ENCODE results near the gene ADAMTS2. TPM values are rescaled to one million over a fixed set of nuclear protein-coding genes. Genes with fewer than 3 reads are reported as not detected.
A peak's percentile ranks its signal among the peaks of the same experiment; 100 is the strongest.

Gene ADAMTS2
- total and polyA plus RNA-seq, 10 donors, result 4.0 to 101 (median 47.5) TPM

DNA sequence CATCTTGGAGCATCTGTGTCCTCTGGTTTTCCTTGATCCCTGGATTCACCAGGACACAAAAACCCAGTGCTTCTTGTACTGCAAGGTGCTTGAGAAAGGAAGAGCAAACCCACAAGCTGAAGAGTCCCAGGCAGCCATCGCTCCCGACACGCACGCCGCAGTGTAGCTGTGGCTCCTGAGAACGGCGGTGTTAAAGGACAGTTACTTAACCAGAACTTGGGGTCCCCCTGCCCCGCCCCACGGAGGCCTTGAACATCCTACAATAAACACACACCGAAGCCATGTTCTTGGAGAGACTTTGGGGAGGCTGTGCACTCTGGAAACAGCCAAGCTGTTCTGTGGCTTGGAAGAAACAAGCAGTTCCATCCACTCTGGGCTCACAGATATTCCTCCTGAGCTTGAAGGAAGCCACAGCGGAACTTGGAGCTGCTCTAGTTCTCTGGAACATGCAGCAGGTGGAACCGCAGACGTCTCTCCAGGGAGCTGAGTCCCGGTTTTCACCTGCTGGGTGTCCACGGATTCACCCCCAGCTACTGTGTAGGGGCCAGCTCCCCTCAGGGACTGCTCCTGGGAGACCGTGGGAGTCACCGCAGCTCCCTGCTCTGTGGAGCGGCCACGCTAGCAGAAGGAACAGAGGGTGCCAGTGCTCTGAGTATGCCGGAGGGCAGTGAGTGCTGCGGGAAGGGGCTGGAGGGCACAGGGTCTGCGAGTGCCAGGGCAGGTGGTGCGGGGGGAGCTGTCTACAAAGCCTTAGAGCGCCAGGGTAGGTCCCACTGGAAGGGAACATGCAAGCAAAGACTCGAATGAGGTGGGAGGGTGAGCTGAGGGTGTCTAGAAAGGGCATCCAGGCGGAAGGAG, 107.3 kb downstream of the ADAMTS2 start:
- DNase-seq, result peak; percentile 55
- Histone ChIP-seq H3K36me3 (peaks cover 0 to 12% (median 0%) of the 10 kb centered on the region in 6 donors), H3K4me3 (no peak overlapping the region), H3K27ac (no peak overlapping the region), H3K27me3 (replicated peaks in 1 of 7) (peaks cover 0 to 32% (median 0%) of the 10 kb centered on the region in 7 donors), H3K9me3 (peaks cover 0 to 21% (median 10%) of the 10 kb centered on the region in 8 donors), H3K4me1 (peaks cover 0 to 32% (median 16%) of the 10 kb centered on the region in 6 donors)
- WGBS, 5 donors, result 90 to 93% (median 92%) methylated on average over 20 to 26 of the region's 26 CpGs
- TF ChIP-seq POLR2AphosphoS5 (IDR thresholded peaks at IDR 0.05) (no peak), POLR2A (IDR thresholded peaks at IDR 0.05) (no peak)
- TF ChIP-seq, protein P1, sequence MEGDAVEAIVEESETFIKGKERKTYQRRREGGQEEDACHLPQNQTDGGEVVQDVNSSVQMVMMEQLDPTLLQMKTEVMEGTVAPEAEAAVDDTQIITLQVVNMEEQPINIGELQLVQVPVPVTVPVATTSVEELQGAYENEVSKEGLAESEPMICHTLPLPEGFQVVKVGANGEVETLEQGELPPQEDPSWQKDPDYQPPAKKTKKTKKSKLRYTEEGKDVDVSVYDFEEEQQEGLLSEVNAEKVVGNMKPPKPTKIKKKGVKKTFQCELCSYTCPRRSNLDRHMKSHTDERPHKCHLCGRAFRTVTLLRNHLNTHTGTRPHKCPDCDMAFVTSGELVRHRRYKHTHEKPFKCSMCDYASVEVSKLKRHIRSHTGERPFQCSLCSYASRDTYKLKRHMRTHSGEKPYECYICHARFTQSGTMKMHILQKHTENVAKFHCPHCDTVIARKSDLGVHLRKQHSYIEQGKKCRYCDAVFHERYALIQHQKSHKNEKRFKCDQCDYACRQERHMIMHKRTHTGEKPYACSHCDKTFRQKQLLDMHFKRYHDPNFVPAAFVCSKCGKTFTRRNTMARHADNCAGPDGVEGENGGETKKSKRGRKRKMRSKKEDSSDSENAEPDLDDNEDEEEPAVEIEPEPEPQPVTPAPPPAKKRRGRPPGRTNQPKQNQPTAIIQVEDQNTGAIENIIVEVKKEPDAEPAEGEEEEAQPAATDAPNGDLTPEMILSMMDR (IDR thresholded peaks at IDR 0.05 in 8 of 11, conservative IDR thresholded peaks at IDR 0.05 in 3 of 11), result no peak
- intact Hi-C loops (cut with DNase I; ENCODE audit: low total_unique reads), result no loop called here

DNA sequence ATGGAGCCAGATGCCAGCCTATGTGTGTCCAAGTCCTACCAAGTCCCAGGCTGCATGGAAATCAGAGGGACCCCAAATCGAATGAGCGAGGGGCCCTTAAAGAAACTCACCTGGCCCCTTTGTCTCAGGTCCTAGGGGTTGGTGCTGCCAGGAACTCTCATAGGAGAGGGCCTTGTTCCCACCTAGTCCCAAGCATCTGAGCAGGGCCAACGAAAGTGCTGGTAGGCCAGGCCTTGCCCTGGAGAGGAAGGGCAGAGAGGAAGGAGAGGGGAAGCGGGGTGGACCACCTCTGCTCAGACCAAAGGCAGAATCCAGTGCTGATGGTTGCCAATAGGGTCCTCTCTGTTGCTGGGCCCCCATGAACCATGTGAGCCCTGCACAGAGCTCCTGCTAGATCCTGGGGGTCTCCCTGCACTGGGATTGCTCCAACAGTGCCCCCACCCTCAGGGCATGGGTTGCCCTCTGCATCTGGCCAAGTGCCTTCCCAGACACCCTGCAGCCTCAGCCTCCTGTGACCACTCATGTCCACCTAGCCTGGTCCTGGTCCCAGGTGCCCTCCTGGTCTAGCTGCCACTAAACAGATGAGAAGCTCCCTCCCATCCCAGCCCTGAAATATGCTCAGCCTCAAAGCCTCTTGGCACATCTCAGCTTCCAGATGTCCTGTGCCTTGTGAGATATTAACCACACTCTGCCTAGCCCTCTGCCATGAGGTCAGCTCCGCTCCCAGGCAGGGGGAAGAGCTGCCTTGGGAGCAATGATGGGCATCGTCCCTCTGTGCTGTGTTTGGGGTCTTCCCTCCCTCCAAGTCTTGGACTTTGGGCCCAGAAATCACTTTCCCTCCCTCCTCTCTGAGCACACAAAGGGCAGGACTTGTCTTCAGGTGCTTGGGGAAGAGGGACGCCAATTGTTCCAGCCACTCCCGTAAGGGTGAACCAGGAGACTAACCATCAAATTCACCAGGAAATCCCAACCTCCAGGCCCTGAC, 109.6 kb downstream of the ADAMTS2 start:
- Histone ChIP-seq H3K4me3 (no peak overlapping the region), H3K9me3 (peaks cover 0 to 21% (median 10%) of the 10 kb centered on the region in 8 donors), H3K27ac (no peak overlapping the region), H3K27me3 (replicated peaks in 1 of 7) (peaks cover 0 to 22% (median 0%) of the 10 kb centered on the region in 7 donors), H3K4me1 (peaks cover 0 to 15% (median 4%) of the 10 kb centered on the region in 6 donors), H3K36me3 (peaks cover 0 to 12% (median 0%) of the 10 kb centered on the region in 6 donors)
- DNase-seq, result peak; percentile 36
- TF ChIP-seq POLR2AphosphoS5 (IDR thresholded peaks at IDR 0.05), result no peak
- no peak for TF ChIP-seq POLR2A (IDR thresholded peaks at IDR 0.05)
- TF ChIP-seq, protein P1 (IDR thresholded peaks at IDR 0.05 in 8 of 11, conservative IDR thresholded peaks at IDR 0.05 in 3 of 11), result no peak
- intact Hi-C loops (cut with DNase I; ENCODE audit: low total_unique reads), result no loop called here
- 81 to 89% (median 86%) methylated on average over 8 of the region's 8 CpGs for WGBS, 5 donors

- Histone ChIP-seq H3K27ac (no peak overlapping the region), H3K36me3 (peaks cover 0 to 15% (median 0%) of the 10 kb centered on the region in 6 donors), H3K27me3 (replicated peaks in 1 of 7) (peaks cover 0 to 18% (median 0%) of the 10 kb centered on the region in 7 donors), H3K9me3 (peaks cover 0 to 21% (median 10%) of the 10 kb centered on the region in 8 donors), H3K4me3 (no peak overlapping the region), H3K4me1 (peaks cover 0 to 7% (median 3%) of the 10 kb centered on the region in 6 donors)
- intact Hi-C loops (cut with DNase I; ENCODE audit: low total_unique reads), result no loop called here
- peak; percentile 43 for DNase-seq
- WGBS, 5 donors, result 89 to 96% (median 89%) methylated on average over 12 of the region's 12 CpGs
- no peak for TF ChIP-seq POLR2AphosphoS5 (IDR thresholded peaks at IDR 0.05)
- no peak for TF ChIP-seq POLR2A (IDR thresholded peaks at IDR 0.05)
- TF ChIP-seq, protein P1 (IDR thresholded peaks at IDR 0.05 in 8 of 11, conservative IDR thresholded peaks at IDR 0.05 in 3 of 11), result no peak
Observed at GRCh38 chr5:179234563-179235135, 110.6 kb downstream of the ADAMTS2 start.
